Putamen (tissue), 1 donor: Measurements from ENCODE around the gene USP4.
"Not testable (repeated sequence)": the region's sequence is repeated elsewhere in the genome, so short reads cannot be mapped to it uniquely, and the experiment has no call there.

Source experiments
- DNase-seq: peaks from one replicate; pipeline ENCODE4 v3.0.0-alpha.2; 2016; ENCODE audit warnings: low spot score

Gene USP4

DNA sequence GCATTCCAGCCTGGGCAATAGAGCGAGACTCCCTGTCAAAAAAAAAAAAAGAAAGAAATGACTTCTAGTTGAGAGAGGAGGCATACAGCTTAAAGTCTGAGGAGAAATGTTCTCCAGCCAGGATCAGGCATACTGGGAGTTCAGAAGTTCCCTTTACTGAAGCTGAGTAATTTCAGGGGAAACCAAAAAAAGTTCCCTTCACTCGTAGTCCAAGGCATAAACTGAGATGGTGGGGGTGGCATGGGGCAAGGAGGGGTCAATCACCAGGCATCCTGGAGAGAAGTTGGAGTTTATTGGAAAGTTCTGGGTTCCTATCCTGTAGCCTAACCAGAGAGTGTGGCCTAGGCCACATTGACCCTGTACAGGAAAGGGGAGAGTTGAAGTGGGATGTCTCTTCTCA is 12.4 kb upstream of the USP4 start:
- DNase-seq: no peak

- no peak for DNase-seq
Observed at GRCh38 chr3:49351521-49352011, 11.7 kb upstream of the USP4 start.

- no peak for DNase-seq
Observed at GRCh38 chr3:49349348-49350114, 9.7 kb upstream of the USP4 start.

- DNase-seq: not testable (repeated sequence)
Observed at GRCh38 chr3:49348361-49348760, 8.5 kb upstream of the USP4 start.

DNA sequence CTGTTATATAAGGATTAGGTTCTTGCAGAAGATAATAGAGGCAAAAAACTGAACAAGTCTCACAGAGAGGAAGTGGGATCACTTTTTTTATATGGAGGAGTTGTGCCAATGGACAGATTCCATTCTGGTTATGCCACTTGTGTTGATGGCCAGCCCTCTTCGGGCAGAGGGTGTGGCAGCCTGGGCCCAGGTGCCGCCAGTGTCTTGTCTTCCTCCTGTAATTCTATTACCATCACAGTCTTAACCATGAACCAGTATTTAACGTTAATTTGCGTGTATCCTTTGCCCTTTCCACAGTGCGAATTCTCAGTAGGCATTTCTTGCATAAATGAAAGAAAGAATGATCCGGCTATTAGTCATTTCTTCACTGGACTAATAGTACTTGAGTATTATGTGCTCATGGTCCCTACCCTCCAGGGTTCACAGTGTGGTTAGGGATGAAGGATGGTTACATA is 7.0 kb upstream of the USP4 start:
- DNase-seq: no peak

DNA sequence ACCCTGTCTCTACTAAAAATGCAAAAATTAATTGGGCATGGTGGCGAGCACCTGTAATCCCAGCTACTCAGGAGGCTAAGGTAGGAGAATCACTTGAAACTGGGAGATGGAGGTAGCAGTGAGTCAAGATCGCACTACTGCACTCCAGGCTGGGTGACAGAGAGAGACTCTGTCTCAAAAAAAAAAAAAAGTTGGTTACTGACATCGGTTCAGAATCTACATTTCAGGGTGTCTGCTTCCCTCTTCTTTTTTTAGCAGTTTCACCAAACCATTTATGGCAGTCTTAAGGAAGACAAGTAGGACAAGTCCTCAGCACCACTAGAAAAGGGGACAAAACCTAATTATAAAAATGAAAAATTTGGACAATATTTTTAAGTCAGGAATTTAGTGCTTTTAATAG is 3.3 kb upstream of the USP4 start:
- DNase-seq: no peak

GRCh38 chr3:49341996-49342395 is 2.1 kb upstream of the USP4 start:
- DNase-seq: no peak

DNA sequence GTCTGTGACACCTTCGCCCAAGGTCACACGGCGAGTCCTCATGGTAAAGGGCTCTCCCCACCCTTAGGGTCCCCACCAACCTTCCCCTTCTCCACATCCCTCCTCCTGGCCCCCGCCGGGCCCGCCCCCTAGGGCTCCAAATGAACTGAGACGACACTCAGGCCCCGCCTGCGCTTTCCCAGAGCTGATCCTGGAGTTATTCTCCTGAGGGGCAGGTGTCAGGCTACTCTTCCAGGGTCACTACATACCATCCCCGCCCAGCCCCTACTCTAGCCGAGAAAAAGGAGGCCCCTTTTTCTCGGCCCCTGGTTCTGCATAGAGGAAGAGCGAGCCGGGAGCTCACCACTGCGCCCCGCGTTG is 292 bp downstream of the USP4 start:
- no peak for DNase-seq

DNA sequence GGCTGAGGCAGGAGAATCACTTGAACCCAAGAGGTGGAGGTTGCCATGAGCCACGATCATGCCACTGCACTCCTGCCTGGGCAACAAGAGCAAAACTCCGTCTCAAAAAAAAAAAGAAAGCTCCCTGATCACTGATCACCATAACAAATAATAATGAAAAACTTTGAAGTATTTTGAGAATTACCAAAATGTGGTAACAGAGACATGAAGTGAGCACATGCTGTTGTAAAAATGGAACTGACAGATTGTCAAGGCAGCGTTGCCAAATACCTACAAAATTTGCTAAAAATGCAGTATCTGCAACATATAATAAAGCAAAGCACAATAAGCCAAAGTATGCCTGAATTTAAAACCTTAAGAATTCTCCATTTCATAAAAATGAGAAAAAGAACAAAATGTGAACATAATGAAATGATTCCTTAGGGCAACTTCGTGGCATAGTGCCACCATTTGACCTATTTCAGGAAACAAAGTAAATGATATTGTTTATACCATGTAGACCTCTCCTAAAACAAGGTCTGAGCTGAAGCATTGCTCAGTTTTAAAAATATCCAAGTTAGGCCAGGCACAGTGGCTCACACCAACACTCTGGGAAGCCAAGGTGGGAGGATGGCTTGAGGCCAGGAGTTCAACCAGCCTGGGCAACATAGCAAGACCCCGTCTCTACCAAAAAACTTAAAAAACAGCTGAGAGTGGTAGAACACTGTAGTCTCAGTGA is 5.8 kb downstream of the USP4 start:
- no peak for DNase-seq

GRCh38 chr3:49333091-49333490 is 6.8 kb downstream of the USP4 start:
- DNase-seq: no peak

GRCh38 chr3:49329186-49329585 is 10.7 kb downstream of the USP4 start:
- no peak for DNase-seq

DNA sequence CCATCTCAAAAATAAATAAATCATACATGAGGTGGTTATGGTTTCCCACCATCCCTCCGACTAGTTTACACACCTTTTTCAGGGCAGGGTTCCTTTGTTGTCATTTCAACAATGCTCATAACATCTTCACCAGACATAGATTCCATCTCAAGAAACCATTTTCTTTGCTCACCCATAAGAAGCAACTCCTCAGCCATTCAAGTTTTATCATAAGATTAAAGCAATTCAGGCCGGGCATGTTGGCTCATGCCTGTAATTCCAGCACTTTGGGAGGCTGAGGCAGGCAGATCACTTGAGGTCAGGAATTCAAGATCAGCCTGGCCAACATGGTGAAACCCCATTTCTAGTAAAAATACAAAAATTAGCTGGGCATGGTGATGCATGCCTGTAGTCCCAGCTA is 11.5 kb downstream of the USP4 start:
- DNase-seq: not testable (repeated sequence)

DNA sequence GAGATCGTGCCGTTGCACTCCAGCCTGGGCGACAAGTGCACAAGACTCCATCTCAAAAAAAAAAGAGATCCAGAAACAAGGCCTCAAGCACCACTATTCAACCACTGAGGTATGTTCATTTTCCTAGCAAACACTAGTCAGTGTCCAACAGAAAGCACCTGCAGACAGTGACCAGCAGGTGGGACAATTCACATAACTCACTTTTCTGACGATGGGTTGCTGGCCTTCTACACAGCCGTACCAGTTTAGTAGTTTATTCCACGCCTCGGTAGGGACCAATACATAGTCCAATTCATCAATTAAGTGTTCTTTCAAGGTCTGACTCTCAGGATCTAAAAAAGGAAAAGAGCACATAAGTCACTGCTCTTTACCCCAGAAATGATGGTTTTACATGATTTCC is 12.4 kb downstream of the USP4 start:
- DNase-seq: no peak

DNA sequence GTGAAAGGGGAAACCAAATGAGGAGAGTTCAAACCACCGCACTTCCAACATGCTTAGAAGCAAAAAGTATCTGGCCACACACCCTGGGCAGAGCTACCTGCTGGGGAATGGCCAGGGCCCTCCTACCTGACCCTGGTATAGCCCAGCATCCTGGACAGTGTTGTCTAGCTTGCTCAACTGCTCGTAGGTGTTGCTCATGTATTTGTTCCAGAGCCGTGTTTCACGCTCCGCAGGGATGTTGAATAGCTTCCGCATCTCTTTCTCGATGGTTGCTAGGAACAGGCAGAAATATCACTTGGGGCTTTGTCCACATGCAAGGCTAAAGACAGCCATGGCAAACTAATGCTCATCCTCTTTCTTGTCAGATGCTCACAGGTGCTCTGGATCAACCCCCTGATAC is 15.1 kb downstream of the USP4 start:
- no peak for DNase-seq

DNA sequence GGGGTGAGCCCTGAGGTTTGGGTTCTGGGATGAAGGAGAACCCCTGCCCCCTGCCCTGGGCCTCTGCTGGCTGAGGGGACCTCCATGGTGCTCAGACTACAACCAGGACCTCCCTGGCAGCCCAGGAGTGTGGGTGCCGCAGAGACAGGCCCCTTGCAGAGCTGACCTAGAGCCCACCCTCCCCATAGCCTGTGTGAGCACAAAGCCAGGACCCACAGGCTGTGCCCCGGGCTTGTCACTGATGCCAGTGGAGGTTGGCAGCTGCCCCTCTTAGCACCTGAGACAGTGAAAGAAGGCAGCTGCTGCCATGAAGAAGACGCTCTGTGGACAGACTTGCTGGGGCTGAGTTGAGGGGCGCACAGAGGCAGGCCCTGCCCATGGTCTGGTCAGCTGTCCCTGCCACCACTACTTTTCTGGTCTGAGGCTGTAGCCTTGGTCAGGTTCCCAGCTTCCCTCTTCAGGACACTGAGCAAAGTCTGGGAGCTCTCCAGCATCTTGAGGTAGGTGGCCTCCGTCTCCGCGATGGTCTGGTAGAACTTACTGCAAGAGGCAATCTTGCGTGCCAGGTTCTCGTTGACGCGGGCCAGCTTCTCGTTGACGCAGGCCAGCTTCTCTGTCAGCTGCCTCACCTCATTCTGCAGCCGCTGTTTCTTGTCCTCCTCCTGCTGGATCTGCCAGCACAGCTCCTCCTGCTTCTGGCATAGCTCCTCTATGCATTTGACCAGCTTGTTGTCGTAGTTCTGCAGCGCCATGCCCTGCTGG is 23.0 kb downstream of the USP4 start:
- DNase-seq: peak; percentile 42

DNA sequence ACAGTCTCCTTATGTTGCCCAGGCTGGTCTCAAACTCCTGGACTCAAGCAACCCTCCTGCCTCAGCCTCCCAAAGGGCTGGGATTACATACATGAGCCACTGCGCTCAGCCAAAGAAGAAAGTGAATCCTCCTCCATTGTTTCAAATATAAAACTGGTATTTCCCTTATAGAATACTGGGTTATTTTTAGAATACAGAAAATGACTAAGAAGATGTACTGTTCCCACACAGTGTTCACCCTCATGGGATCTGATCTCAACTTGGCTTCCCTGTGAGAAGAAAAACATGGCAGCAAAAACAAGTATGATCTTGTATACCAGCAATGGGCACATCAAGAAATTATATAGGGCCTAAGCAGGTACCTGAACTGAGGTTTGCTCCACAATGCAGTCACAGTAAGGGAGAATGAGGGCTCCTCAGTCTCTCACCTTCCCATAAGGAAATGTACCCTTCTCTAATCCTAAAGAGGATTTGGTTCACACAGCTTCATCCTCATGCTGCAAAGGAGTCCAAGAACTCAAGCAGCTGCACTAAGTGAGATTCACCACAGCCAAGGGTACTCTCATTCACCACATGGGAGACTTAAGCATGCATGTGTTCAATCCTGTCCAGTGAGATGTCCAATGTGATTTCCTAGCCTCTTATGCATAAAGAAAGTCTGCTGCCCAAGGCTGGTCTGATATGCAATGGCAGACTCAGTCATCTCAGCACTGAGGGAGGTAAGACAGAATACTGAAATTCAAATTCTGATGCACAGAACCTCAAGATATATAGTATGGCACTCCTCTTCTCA is 25.8 kb downstream of the USP4 start:
- DNase-seq: peak; percentile 59

DNA sequence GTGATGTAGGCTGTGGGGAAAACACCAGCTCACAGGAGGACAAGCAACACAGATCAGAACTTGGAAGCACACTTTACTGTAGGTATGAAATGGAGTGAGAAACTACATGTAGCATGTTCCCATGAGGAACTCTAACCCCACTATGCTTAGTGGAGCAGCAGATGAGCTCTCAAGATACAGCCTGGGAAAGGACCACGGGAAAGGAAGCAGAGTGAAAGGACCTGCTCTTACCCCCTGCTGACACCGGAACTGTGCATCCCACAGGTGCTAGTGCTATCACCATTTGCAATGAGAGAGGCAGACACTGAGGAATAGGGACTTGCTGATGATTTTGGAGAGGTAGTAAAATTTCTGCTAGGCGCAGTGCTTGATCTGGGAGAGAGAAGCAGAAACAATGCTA is 28.6 kb downstream of the USP4 start:
- no peak for DNase-seq

DNA sequence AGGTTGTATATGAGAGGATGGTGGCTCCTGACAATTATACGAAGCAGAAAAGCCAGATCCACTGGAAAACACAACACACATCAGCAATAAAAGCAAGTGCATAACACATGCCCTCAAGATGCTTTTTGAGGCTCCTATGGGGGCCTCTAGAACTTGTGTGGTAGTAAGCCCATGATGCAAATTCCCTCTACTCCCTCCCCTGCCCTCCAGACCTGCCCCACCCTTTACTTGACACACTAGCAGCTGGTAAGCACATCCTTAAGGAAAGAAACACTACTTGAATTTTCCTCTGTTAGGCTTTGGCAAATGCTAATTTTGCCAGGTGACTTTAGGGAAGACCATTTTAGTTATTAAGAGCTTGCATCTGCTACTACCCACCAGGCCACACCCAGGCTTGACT is 29.2 kb downstream of the USP4 start:
- DNase-seq: no peak

DNA sequence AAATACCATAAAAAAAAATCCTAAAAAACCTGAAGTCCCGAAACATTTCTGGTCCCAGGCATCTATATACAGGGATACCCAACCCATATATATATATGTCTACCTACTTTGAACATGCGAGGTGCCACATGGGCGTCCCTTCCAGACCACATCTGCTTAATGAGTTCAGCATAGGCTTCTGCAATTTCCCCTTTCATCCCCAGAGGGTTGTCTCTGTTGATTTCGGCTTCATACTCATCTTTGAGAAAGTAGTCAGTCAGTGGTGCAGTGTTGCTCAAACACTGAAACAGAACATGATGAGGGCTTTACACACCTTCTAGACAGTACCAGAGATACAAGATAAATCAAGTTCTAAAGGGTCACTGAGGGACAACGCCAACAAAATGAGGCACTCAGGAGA is 34.2 kb downstream of the USP4 start:
- no peak for DNase-seq

DNA sequence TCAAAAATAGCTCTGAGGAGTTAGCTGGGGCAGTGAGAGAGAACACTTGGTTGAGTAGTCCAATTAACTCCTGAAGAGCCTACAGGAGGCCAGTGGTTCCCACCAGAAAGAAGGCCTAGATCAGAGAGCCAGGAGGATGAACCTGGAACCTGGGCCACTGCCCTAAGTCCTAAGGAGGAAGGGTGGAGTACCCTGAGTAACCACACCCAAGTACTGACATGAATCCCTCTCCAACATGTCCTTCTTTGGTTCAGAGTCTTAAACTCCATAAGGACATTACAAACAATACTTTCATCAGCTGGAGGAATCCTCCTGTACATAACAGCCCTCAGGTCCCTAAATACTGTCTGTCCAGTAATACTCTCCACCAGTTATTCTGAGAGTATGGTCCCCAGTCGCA is 37.2 kb downstream of the USP4 start:
- no peak for DNase-seq

- no peak for DNase-seq
Observed at GRCh38 chr3:49300595-49300994, 39.3 kb downstream of the USP4 start.

GRCh38 chr3:49298511-49298910 is 41.3 kb downstream of the USP4 start:
- DNase-seq: no peak
